Measurements from ENCODE around the gene RASAL2. TPM values are rescaled to one million over a fixed set of nuclear protein-coding genes. Genes with fewer than 3 reads are reported as not detected.

RASAL2 gene
- total and polyA plus RNA-seq, 2 experiments from 2014 or later: 16.0 to 42.2 TPM

DNA sequence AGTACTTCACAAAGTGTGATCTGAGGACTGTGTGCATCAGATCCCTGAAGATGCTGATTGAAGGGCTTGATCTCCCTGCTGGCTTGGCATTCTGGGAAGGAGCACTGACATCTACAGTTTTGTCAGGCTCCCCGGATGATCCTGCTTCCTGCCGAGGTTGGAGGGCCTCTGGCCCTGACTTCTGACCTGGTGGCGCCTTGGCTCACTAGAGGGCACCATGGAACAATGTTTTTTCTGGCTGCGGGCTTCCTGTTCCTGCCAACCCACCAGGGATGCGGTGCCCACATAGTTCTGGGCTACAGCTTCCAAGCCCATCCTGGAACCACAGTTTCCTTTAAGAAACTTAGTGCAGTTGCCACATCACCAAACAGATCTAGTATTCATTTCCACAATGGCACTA, 38.8 kb upstream of the RASAL2 start:
- peak overlapping the region; percentile 70; the same call in 1 of the 2 replicates for H2AFZ ChIP-seq
- Mint-ChIP-seq H3K4me3 (no peak overlapping the region), H3K9me3 (no peaks in the 10 kb centered on the region), H3K36me3 (ENCODE audit: low read depth) (no peaks in the 10 kb centered on the region), H3K4me1 (peaks cover 74% of the 10 kb centered on the region), H3K27me3 (ENCODE audit: insufficient read depth, low read depth, poor library complexity) (no peaks in the 10 kb centered on the region), H3K27ac (no peak overlapping the region)
- H3K27ac ChIP-seq (ENCODE audit: low read depth): no peak overlapping the region
- no peak for TF ChIP-seq EZH2phosphoT487 (IDR thresholded peaks at IDR 0.05; ENCODE audit: unreplicated experiment)
- no peak for TF ChIP-seq ZNF331 (CRISPR knock-in tag; IDR thresholded peaks at IDR 0.05; ENCODE audit: low read depth)
- TF ChIP-seq, protein P1, sequence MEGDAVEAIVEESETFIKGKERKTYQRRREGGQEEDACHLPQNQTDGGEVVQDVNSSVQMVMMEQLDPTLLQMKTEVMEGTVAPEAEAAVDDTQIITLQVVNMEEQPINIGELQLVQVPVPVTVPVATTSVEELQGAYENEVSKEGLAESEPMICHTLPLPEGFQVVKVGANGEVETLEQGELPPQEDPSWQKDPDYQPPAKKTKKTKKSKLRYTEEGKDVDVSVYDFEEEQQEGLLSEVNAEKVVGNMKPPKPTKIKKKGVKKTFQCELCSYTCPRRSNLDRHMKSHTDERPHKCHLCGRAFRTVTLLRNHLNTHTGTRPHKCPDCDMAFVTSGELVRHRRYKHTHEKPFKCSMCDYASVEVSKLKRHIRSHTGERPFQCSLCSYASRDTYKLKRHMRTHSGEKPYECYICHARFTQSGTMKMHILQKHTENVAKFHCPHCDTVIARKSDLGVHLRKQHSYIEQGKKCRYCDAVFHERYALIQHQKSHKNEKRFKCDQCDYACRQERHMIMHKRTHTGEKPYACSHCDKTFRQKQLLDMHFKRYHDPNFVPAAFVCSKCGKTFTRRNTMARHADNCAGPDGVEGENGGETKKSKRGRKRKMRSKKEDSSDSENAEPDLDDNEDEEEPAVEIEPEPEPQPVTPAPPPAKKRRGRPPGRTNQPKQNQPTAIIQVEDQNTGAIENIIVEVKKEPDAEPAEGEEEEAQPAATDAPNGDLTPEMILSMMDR (conservative IDR thresholded peaks at IDR 0.05; ENCODE audit: low read depth in 2 of 2): peak; percentile 62 to 86
- no peaks in the 10 kb centered on the region for H3K27me3 ChIP-seq (ENCODE audit: insufficient read depth)
- no peaks in the 10 kb centered on the region for H4K20me1 ChIP-seq (replicated peaks; ENCODE audit: insufficient read depth)
- peak; percentile 74 for DNase-seq (ENCODE audit: low spot score)
- no peak overlapping the region for H3K4me2 ChIP-seq
- no peak overlapping the region for H3K4me3 ChIP-seq
- no peaks in the 10 kb centered on the region for H3K9me2 ChIP-seq (ENCODE audit: insufficient read depth)
- peaks cover 69% of the 10 kb centered on the region for H3K4me1 ChIP-seq (ENCODE audit: insufficient read depth)
- ATAC-seq: peak; percentile 83
- H3K36me3 ChIP-seq (ENCODE audit: insufficient read depth): no peaks in the 10 kb centered on the region
- H3F3A ChIP-seq (replicated peaks; ENCODE audit: low read depth): peaks cover 7% of the 10 kb centered on the region; the same call in 1 of the 2 replicates
- H3K79me2 ChIP-seq (replicated peaks; ENCODE audit: insufficient read depth): no peaks in the 10 kb centered on the region

DNA sequence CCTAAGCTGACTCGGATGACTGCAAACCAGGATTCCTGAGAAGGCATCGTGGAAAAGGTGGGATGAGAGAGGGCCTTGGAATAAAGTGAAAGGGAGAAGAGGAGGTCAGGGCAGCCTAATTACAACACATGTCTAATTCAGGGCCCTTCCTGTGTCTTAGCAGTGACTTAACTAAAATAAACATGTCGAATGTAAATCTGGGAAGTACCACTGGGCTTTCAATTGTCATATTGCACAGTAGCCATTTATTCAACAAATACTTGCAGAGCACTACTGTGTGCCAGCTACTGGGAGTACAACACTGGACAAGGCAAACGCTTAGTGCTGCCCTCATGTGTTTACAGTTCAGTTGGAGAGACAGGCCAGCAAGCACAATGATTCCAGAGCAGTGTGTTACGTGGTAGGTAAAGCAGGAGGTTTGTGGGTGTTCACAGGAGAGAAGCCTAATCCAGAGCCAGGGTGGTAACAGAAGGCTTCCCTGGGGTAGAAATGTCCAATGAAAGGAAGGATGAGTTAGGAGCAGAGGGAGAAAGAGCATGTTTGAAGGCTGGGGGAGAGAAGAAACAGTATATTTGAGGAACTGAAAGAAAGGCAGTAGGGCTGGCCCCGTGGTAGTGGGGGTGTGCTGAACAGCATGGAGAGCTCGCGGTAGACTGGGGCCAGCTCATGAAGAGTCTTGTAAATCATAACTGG, 38.0 kb upstream of the RASAL2 start:
- TF ChIP-seq, protein P1 (conservative IDR thresholded peaks at IDR 0.05; ENCODE audit: low read depth in 2 of 2): peak; percentile 16 to 53; a peak in 3 of 4 replicates
- no peak for TF ChIP-seq ZNF331 (CRISPR knock-in tag; IDR thresholded peaks at IDR 0.05; ENCODE audit: low read depth)
- TF ChIP-seq STAT1 (IDR thresholded peaks at IDR 0.05; ENCODE audit: unreplicated experiment): no peak
- H3K27ac Mint-ChIP-seq: no peak overlapping the region
- H3K27me3 Mint-ChIP-seq (ENCODE audit: insufficient read depth, low read depth, poor library complexity): no peaks in the 10 kb centered on the region
- peak; percentile 36 for ATAC-seq
- no peaks in the 10 kb centered on the region for H3K36me3 Mint-ChIP-seq (ENCODE audit: low read depth)
- no peaks in the 10 kb centered on the region for H3K36me3 ChIP-seq (ENCODE audit: insufficient read depth)
- H3K4me3 ChIP-seq: no peak overlapping the region
- H3K79me2 ChIP-seq (replicated peaks; ENCODE audit: insufficient read depth): no peaks in the 10 kb centered on the region
- no peak overlapping the region for H3K4me2 ChIP-seq
- H2AFZ ChIP-seq: peak overlapping the region; percentile 83
- H3K4me1 Mint-ChIP-seq: peaks cover 74% of the 10 kb centered on the region
- H3F3A ChIP-seq (replicated peaks; ENCODE audit: low read depth): peaks cover 8% of the 10 kb centered on the region
- no peaks in the 10 kb centered on the region for H3K27me3 ChIP-seq (ENCODE audit: insufficient read depth)
- DNase-seq (ENCODE audit: low spot score): no peak
- H3K9me2 ChIP-seq (ENCODE audit: insufficient read depth): no peaks in the 10 kb centered on the region
- H3K4me3 Mint-ChIP-seq: no peak overlapping the region
- peaks cover 72% of the 10 kb centered on the region for H3K4me1 ChIP-seq (ENCODE audit: insufficient read depth)
- no peaks in the 10 kb centered on the region for H4K20me1 ChIP-seq (replicated peaks; ENCODE audit: insufficient read depth)
- no peak overlapping the region; the same call in 1 of the 2 replicates for H3K27ac ChIP-seq (ENCODE audit: low read depth)
- H3K9me3 Mint-ChIP-seq: no peaks in the 10 kb centered on the region

Data from GM23338 (cell line).